Astrocyte (in vitro differentiated cells and primary cell): ENCODE results near the gene DAAM2.

Experiments used
- EZH2 ChIP-seq: IDR thresholded peaks from 2 replicates; pipeline ENCODE4 v1.6.1; 2012; ENCODE audit warnings: mild to moderate bottlenecking, low read length, inconsistent platforms; ENCODE audit not compliant: insufficient read depth
- TF ChIP-seq, protein P1 (sequence below): IDR thresholded peaks from 2 replicates; pipeline ENCODE4 v1.5.1; 2011; ENCODE audit warnings: low read depth, mild to moderate bottlenecking, inconsistent platforms, low read length, moderate library complexity; ENCODE audit not compliant: insufficient read depth

DNA sequence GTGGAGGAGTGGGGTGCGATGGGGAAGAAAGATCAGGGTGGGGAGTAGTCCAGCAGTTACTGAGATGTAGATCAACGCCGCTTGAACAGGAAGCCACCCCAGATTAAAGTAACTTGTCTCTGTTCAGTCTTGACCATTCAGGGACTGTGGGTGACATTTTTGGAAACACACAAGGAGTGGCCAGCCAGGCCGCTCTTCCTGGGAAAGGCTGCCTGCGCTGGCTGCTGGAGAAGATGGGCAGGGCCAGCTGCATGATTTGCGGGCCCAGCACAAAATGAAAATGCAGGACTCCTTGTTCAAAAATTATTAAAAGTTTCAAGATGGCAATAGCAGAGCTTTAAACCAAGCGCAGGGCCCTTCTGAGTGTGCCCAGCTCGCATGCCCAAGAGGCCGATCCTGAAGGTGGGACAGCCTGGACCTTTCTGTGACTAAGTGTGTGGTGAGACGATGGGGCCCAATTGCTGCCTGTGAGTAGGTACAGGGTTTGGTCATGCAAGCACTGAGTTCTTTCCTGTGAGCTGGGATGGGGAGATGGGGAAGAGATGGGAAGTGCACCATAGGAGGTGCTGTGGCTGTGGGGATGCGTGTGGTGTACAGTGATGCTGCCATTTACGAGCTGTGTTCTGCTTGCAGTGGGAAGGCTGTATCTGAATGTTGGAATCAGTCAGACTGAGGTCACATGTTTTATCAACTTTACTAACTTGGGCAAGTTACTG, 51.3 kb downstream of the DAAM2 start:
- TF ChIP-seq, protein P1, sequence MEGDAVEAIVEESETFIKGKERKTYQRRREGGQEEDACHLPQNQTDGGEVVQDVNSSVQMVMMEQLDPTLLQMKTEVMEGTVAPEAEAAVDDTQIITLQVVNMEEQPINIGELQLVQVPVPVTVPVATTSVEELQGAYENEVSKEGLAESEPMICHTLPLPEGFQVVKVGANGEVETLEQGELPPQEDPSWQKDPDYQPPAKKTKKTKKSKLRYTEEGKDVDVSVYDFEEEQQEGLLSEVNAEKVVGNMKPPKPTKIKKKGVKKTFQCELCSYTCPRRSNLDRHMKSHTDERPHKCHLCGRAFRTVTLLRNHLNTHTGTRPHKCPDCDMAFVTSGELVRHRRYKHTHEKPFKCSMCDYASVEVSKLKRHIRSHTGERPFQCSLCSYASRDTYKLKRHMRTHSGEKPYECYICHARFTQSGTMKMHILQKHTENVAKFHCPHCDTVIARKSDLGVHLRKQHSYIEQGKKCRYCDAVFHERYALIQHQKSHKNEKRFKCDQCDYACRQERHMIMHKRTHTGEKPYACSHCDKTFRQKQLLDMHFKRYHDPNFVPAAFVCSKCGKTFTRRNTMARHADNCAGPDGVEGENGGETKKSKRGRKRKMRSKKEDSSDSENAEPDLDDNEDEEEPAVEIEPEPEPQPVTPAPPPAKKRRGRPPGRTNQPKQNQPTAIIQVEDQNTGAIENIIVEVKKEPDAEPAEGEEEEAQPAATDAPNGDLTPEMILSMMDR = no peak
- TF ChIP-seq EZH2 = no peak
